ENCODE results near the gene VSNL1.

VSNL1 gene

GRCh38 chr2:17662723-17663122 lies 122.2 kb downstream of the VSNL1 start:
- no peak overlapping the region for H3K4me2 ChIP-seq (ENCODE audit: low read length)
- no peak overlapping the region for H2AFZ ChIP-seq (ENCODE audit: low read length)
- H3K27ac ChIP-seq (ENCODE audit: low read depth, low read length, poor library complexity, severe bottlenecking) = no peak overlapping the region
- no peak overlapping the region for H3K9ac ChIP-seq (ENCODE audit: low read length)
- no peaks in the 10 kb centered on the region for H4K20me1 ChIP-seq (ENCODE audit: insufficient read depth, low read length)
- no peak for TF ChIP-seq CTCF (IDR thresholded peaks at IDR 0.05; ENCODE audit: low read length)
- TF ChIP-seq EZH2 (IDR thresholded peaks at IDR 0.05; ENCODE audit: borderline replicate concordance, low read length) = no peak
- H3F3A ChIP-seq (ENCODE audit: insufficient read depth, low read length) = no peaks in the 10 kb centered on the region
- H3K4me1 ChIP-seq (ENCODE audit: insufficient read depth, low read length, severe bottlenecking) = no peaks in the 10 kb centered on the region
- H3K9me2 ChIP-seq (ENCODE audit: low read depth, low read length) = no peaks in the 10 kb centered on the region
- peaks cover 33% of the 10 kb centered on the region for H3K36me3 ChIP-seq (ENCODE audit: insufficient read depth, low read length)
- no peaks in the 10 kb centered on the region for H3K27me3 ChIP-seq (ENCODE audit: insufficient read depth, low read length)
- no peaks in the 10 kb centered on the region for H3K9me3 ChIP-seq (ENCODE audit: low read length)
- no peaks in the 10 kb centered on the region for H3K79me2 ChIP-seq (ENCODE audit: insufficient read depth, low read length)
- no peak overlapping the region for H3K4me3 ChIP-seq (ENCODE audit: low read depth, low read length, poor library complexity, severe bottlenecking)

DNA sequence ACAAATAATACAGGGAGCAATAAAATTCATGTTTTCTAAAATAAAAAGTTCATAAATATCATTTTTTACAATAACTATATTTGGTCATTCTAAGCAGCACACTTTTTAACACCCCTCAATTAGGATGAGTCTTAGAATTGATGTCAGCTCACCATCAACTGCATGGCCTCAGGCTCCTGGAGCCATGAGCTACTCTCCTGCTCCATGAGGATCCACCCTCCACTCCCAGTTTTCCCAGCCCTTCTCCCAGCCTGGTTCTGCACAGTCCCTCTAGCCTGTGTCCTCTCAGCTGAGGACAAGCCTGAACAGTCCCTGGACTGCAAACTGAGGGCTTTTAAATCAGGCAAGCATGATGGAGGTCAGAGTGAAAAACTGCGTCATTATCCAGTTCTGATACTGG lies 124.0 kb downstream of the VSNL1 start:
- H3K4me2 ChIP-seq (ENCODE audit: low read length) = no peak overlapping the region
- H3K4me3 ChIP-seq (ENCODE audit: low read depth, low read length, poor library complexity, severe bottlenecking) = no peak overlapping the region
- no peaks in the 10 kb centered on the region for H3F3A ChIP-seq (ENCODE audit: insufficient read depth, low read length)
- no peak overlapping the region for H3K9ac ChIP-seq (ENCODE audit: low read length)
- H3K27ac ChIP-seq (ENCODE audit: low read depth, low read length, poor library complexity, severe bottlenecking) = no peak overlapping the region
- no peak overlapping the region for H2AFZ ChIP-seq (ENCODE audit: low read length)
- peaks cover 48% of the 10 kb centered on the region for H3K36me3 ChIP-seq (ENCODE audit: insufficient read depth, low read length)
- no peaks in the 10 kb centered on the region for H3K9me3 ChIP-seq (ENCODE audit: low read length)
- H3K9me2 ChIP-seq (ENCODE audit: low read depth, low read length) = no peaks in the 10 kb centered on the region
- H3K79me2 ChIP-seq (ENCODE audit: insufficient read depth, low read length) = no peaks in the 10 kb centered on the region
- no peaks in the 10 kb centered on the region for H3K27me3 ChIP-seq (ENCODE audit: insufficient read depth, low read length)
- H3K4me1 ChIP-seq (ENCODE audit: insufficient read depth, low read length, severe bottlenecking) = no peaks in the 10 kb centered on the region
- TF ChIP-seq CTCF (IDR thresholded peaks at IDR 0.05; ENCODE audit: low read length) = no peak
- no peak for TF ChIP-seq EZH2 (IDR thresholded peaks at IDR 0.05; ENCODE audit: borderline replicate concordance, low read length)
- no peaks in the 10 kb centered on the region for H4K20me1 ChIP-seq (ENCODE audit: insufficient read depth, low read length)

DNA sequence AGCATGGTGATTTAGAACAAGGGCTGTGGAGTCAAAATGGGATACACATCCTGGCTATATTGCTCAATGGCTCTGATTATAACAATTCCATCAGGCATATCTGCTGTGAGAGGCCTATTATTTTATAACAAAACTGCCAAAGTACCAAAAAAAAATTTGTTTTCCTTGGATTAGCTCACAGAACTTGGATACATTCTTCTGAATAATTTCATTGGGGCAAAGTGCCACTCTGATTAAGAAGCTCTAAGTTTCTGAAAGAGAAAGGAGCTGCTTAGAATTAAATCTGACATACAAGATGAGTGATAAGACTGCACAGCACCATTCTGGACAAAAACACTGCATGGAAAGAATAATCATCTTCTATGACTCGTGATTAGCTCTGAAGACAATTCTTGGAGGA lies 127.4 kb downstream of the VSNL1 start:
- no peak for TF ChIP-seq CTCF (IDR thresholded peaks at IDR 0.05; ENCODE audit: low read length)
- no peak for TF ChIP-seq EZH2 (IDR thresholded peaks at IDR 0.05; ENCODE audit: borderline replicate concordance, low read length)

More for the DNA sequence above, 127.4 kb downstream of the VSNL1 start:
- no peaks in the 10 kb centered on the region for H3K9me3 ChIP-seq (ENCODE audit: low read length)
- peaks cover 55% of the 10 kb centered on the region for H3K36me3 ChIP-seq (ENCODE audit: insufficient read depth, low read length)
- H2AFZ ChIP-seq (ENCODE audit: low read length) = no peak overlapping the region
- H4K20me1 ChIP-seq (ENCODE audit: insufficient read depth, low read length) = no peaks in the 10 kb centered on the region
- H3K4me1 ChIP-seq (ENCODE audit: insufficient read depth, low read length, severe bottlenecking) = no peaks in the 10 kb centered on the region
- H3K9me2 ChIP-seq (ENCODE audit: low read depth, low read length) = no peaks in the 10 kb centered on the region
- no peak overlapping the region for H3K4me3 ChIP-seq (ENCODE audit: low read depth, low read length, poor library complexity, severe bottlenecking)
- H3K79me2 ChIP-seq (ENCODE audit: insufficient read depth, low read length) = no peaks in the 10 kb centered on the region
- no peak overlapping the region for H3K27ac ChIP-seq (ENCODE audit: low read depth, low read length, poor library complexity, severe bottlenecking)
- H3K27me3 ChIP-seq (ENCODE audit: insufficient read depth, low read length) = no peaks in the 10 kb centered on the region
- H3K9ac ChIP-seq (ENCODE audit: low read length) = no peak overlapping the region
- H3F3A ChIP-seq (ENCODE audit: insufficient read depth, low read length) = no peaks in the 10 kb centered on the region
- H3K4me2 ChIP-seq (ENCODE audit: low read length) = no peak overlapping the region
